ENCODE data around the gene CCDC117.

CCDC117 gene

GRCh38 chr22:28830441-28830840, 57.9 kb downstream of the CCDC117 start:
- no peak for DNase-seq (ENCODE audit: low spot score)

GRCh38 chr22:28831140-28832072, 58.9 kb downstream of the CCDC117 start:
- DNase-seq (ENCODE audit: low spot score) = no peak

GRCh38 chr22:28832731-28833130, 60.2 kb downstream of the CCDC117 start:
- DNase-seq (ENCODE audit: low spot score) = no peak

DNA sequence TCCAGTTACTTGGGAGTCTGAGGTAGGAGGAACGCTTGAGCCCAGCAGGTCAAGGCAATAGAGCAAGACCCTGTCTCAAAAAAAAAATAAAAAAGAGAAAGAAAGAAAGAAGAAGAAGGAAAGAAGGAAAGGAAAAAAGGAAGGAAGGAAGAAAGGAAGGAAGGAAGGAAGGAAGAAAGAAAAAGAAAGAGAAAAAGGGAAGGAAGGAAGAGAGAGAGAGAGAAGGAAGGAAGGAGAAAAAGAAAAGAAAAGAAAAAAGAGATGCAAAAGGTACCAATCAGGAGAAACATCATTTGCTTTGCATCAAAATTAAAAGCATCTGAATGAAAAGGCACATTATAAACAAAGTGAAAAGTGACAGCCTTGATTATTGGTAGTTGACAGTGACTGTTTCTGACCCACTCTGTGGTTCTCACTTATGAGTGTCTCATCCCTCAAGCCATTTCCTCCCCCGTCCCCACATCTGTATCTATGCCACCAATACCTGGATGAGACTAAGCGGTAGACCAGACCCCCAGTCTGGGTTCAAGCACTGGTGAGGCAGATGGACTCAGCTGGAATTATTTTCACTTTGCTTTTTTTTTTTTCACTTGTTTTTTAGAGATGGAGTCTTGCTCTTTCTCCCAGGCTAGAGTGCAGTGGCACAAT, 60.9 kb downstream of the CCDC117 start:
- DNase-seq (ENCODE audit: low spot score) = no peak

- DNase-seq (ENCODE audit: low spot score) = no peak
Observed at GRCh38 chr22:28835630-28836189, 63.2 kb downstream of the CCDC117 start.

DNA sequence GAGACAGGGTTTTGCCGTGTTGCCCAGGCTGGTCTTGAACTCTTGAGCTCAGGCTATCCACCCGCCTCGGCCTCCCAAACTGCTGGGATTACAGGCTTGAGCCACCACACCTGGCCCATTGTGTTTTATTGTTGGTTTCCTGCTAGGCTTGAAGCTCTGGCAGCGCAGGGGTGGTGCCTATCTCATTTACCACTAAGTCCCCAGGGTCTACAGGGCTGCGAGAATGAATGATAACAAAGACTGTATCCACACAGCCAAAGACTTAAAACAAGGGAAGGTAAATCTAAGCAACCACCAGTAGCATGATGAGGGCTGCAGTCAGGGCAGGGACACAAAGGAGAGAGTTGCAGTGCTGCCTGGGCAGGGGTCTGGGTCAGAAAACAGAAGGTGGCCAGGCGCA, 65.1 kb downstream of the CCDC117 start:
- DNase-seq (ENCODE audit: low spot score) = no peak
